Retinal pigment epithelial cell (primary cell): Measurements from ENCODE around the gene BET1.

Experiments used
- DNase-seq: peaks from one replicate; pipeline ENCODE4 v3.0.0-alpha.2; 2010; ENCODE audit warnings: low read depth
- H3K4me3 ChIP-seq: 2 replicates; pipeline ENCODE4 v1.5.1; 2011; ENCODE audit warnings: mild to moderate bottlenecking, low read length, control low read depth, moderate library complexity
- CTCF ChIP-seq: conservative IDR thresholded peaks from 2 replicates; pipeline ENCODE4 v1.5.1; 2011; ENCODE audit warnings: low read depth, low read length, control low read depth, inconsistent platforms

Gene BET1

GRCh38 chr7:93958216-93958615 is 45.9 kb downstream of the BET1 start:
- no peak overlapping the region for H3K4me3 ChIP-seq
- no peak for TF ChIP-seq CTCF
- DNase-seq, result no peak

GRCh38 chr7:93957767-93958166 is 46.4 kb downstream of the BET1 start:
- TF ChIP-seq CTCF, result no peak
- H3K4me3 ChIP-seq, result no peak overlapping the region
- no peak for DNase-seq

- DNase-seq, result no peak
- TF ChIP-seq CTCF, result no peak
- H3K4me3 ChIP-seq, result no peak overlapping the region
Observed at GRCh38 chr7:93955304-93955703, 48.9 kb downstream of the BET1 start.

- DNase-seq, result peak; percentile 15
- TF ChIP-seq CTCF, result no peak
- H3K4me3 ChIP-seq, result no peak overlapping the region
Observed at GRCh38 chr7:93949423-93949822, 54.7 kb downstream of the BET1 start.

GRCh38 chr7:93948873-93949272 is 55.3 kb downstream of the BET1 start:
- H3K4me3 ChIP-seq, result no peak overlapping the region
- DNase-seq, result no peak
- no peak for TF ChIP-seq CTCF

GRCh38 chr7:93948106-93948505 is 56.0 kb downstream of the BET1 start:
- TF ChIP-seq CTCF, result no peak
- DNase-seq, result no peak
- H3K4me3 ChIP-seq, result no peak overlapping the region

GRCh38 chr7:93945756-93946535 is 58.2 kb downstream of the BET1 start:
- no peak for TF ChIP-seq CTCF
- no peak for DNase-seq
- H3K4me3 ChIP-seq, result no peak overlapping the region
